A549 treated with Mapracorat at 1 μM for 4 hours (cell line): ENCODE results near the gene TBCB. TPM values are rescaled to one million over a fixed set of nuclear protein-coding genes. Genes with fewer than 3 reads are reported as not detected.

ENCODE experiments used
- total RNA-seq: library from RNA; stranded (reverse); fragments of 200-300 nt; extraction: Qiagen RNA extraction; gene quantifications from 5 replicates; pipeline ENCODE4 v1.2.3, GENCODE V29; 2022

TBCB gene, protein sequence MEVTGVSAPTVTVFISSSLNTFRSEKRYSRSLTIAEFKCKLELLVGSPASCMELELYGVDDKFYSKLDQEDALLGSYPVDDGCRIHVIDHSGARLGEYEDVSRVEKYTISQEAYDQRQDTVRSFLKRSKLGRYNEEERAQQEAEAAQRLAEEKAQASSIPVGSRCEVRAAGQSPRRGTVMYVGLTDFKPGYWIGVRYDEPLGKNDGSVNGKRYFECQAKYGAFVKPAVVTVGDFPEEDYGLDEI
- 470 to 583 TPM (median 556 TPM) in 5 replicates for total RNA-seq

DNA sequence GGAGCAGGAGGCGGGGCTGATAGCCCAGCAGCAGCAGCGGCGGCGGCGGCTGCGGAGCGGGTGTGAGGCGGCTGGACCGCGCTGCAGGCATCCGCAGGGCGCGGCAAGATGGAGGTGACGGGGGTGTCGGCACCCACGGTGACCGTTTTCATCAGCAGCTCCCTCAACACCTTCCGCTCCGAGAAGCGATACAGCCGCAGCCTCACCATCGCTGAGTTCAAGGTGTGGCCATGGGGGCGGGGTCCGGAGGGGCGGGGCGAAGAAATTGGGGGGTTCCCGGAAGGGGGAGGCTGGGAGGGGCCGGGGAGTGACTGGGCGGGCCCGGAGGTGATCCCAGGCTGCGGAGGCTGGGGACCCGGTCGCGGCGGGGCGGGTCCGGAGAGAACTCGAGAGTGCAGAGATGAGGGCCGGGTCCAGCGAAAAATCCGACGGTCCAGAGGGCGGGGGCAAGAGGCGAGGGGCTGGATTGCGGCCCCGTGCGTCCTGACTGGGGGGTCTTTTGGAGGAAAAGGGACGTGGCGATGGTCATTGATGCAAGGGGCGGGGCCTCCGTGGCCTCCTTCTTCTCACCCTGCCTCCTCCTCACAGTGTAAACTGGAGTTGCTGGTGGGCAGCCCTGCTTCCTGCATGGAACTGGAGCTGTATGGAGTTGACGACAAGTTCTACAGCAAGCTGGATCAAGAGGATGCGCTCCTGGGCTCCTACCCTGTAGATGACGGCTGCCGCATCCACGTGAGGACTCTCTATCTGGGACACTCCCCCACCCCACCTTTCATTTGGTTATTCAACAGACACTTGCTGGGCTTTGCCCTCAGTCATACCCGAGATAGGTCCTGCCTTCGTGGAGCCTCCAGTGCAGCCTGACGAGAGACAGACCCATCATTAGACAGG, at the start of gene TBCB:
TSS of gene TBCB (plus strand) at position 16 of the 891 bp plus-strand sequence. CDS start at position 109, 93 bp downstream.

GRCh38 chr19:36110487-36111199, 4.6 kb upstream of the TBCB start, which contains the start of gene OVOL3:
OVOL3 (plus strand) TSS chr19:36111143; CDS start chr19:36111203, 60 bp downstream.

DNA sequence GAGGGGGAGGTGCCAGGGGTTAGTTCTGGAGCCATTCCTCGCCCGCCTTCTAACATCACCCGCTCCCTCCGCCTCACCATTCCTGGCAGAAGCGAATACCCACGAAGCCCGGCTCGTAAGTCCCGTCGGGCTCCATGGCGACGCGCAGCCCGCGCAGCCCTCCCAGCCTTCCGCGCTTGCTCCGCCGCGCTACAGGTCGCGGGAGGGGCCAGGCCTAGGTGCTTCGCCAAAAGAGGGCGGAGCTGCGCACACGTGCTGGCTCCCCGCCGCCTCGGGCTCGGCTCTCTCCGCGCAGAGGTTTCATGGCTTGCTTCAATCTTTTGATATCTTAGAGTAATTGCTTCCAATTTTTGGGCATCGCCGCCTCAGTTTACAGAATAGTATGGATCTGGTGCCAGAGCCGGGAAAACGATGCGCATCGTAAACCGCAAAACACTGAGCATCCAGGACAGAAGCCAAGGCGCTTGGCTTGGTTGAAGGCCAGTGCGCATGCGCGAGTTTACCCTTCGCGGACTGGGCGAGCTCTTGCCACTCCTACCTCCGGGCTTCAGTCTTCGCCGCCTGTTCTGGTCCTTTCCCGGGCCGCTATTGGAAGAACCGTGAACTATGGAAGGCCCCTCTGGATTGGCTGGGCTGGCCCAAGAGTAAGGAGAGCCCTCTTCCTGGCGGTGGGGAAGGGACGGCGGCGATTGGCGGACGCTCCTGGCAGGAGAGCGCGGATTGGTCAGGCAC, 381 bp upstream of the TBCB start, which contains the start of gene POLR2I:
TSS of gene POLR2I (minus strand) at position 155 of the 732 bp plus-strand sequence. CDS start at position 136, 19 bp downstream.

DNA sequence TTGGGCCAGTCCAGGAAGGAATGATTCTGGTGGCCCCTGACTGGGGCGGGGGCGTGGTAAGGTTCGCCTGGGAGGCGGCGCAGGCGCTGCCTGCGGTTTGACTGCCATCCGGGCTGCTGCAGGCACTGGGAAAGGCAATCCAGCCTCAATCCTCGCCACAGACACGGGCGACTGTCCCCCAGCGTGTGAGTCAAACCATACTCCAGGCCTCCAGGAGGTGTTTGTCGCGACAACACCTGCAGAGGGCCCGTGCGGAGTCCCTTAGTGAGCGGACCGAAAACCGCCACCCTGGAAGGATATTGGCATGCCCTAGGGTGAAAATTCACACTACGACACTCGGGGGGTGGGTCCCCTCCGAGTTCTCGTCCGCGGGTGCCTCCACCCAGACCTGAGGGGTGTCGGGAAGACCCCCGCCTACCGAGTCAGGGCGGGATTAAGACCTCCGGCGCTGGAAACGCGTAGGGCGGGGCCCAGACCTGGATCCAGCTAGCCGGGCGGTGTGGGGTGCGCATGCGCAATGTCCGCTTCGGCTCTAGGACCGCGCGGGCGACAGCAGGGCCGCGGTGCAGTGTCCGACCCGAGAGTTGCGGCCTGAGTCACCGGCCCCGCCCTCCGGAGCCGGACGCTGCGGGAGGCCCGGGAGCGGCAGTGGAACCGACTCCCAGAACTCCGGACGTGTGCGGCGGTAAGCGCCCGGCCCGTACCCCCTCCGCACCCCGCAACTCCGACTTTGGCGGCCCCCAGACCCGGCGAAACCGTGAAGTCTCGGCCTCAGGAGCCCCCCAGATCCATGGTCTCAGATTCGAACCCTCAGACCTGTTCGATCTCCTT, 24.4 kb downstream of the TBCB start, which contains the start of gene CAPNS1:
TSS of gene CAPNS1 (plus strand) at position 594 of the 831 bp plus-strand sequence. CDS start 946 bp downstream, outside the sequence.

GRCh38 chr19:36152352-36153091, 37.3 kb downstream of the TBCB start, which contains the start of gene COX7A1:
COX7A1 (minus strand) TSS chr19:36152447; CDS start chr19:36152407, 40 bp downstream.

Other genes with a start within 250 kb of the TBCB start
- gene APLP1, start 246.9 kb upstream of the TBCB start, total RNA-seq, result 73.4 to 99.4 TPM (median 94.1 TPM) in 5 replicates
- gene NFKBID, start 214.9 kb upstream of the TBCB start, total RNA-seq, result 5.5 to 7.7 TPM (median 6.2 TPM) in 5 replicates
- 0.30 to 0.45 TPM (median 0.35 TPM) in 5 replicates for gene HCST, start 212.9 kb upstream of the TBCB start, total RNA-seq
- gene TYROBP, start 207.2 kb upstream of the TBCB start, total RNA-seq, result not detected in 5 replicates
- gene LRFN3, start 179.1 kb upstream of the TBCB start, total RNA-seq, result 12.9 to 23.3 TPM (median 21.0 TPM) in 5 replicates
- gene SDHAF1, start 120.3 kb upstream of the TBCB start, total RNA-seq, result 28.4 to 51.5 TPM (median 47.8 TPM) in 5 replicates
- 0.11 to 0.28 TPM (median 0.15 TPM) in 5 replicates for gene SYNE4, start 106.7 kb upstream of the TBCB start, total RNA-seq
- 21.2 to 31.5 TPM (median 22.9 TPM) in 5 replicates for gene ALKBH6, start 101.3 kb upstream of the TBCB start, total RNA-seq
- 0.72 to 1.3 TPM (median 0.84 TPM) in 5 replicates for gene CLIP3, start 82.6 kb upstream of the TBCB start, total RNA-seq
- gene THAP8, start 61.2 kb upstream of the TBCB start, total RNA-seq, result 4.9 to 8.1 TPM (median 6.5 TPM) in 5 replicates
- 19.3 to 30.3 TPM (median 26.1 TPM) in 5 replicates for gene WDR62, start 60.6 kb upstream of the TBCB start, total RNA-seq
- 0.29 to 0.78 TPM (median 0.41 TPM) in 4 of 5 replicates, not detected in the other for gene OVOL3, start 4.3 kb upstream of the TBCB start, total RNA-seq
- gene POLR2I, start 593 bp upstream of the TBCB start, total RNA-seq, result 235 to 264 TPM (median 260 TPM) in 5 replicates
- 1,613 to 2,236 TPM (median 2,124 TPM) in 5 replicates for gene CAPNS1, start 24.6 kb downstream of the TBCB start, total RNA-seq
- gene COX7A1, start 37.0 kb downstream of the TBCB start, total RNA-seq, result not detected in 5 replicates
- gene ZNF565, start 99.2 kb downstream of the TBCB start, total RNA-seq, result 3.9 to 5.2 TPM (median 4.3 TPM) in 5 replicates
- 105 to 154 TPM (median 113 TPM) in 5 replicates for gene ZNF146, start 99.6 kb downstream of the TBCB start, total RNA-seq